GM18861 (cell line): ENCODE data around the gene ZNG1A.
A peak's percentile ranks its signal among the peaks of the same experiment; 100 is the strongest.
"Not testable (repeated sequence)": the region's sequence is repeated elsewhere in the genome, so short reads cannot be mapped to it uniquely, and the experiment has no call there.

Experiments
- ATAC-seq: cut with Tn5 transposase; IDR thresholded peaks from one replicate; pipeline ENCODE4 v1.9.1; 2021; ENCODE audit not compliant: unreplicated experiment

The ZNG1A gene

GRCh38 chr9:178970-179383 lies at the start of gene ZNG1A:
ZNG1A (minus strand) TSS chr9:179056; CDS start chr9:178969, 87 bp downstream.
- ATAC-seq = not testable (repeated sequence)

- ATAC-seq = no peak
These were observed 49.0 kb upstream of the ZNG1A start for GRCh38 chr9:227860-228259.

GRCh38 chr9:224582-225520 lies 46.0 kb upstream of the ZNG1A start:
- ATAC-seq = no peak

GRCh38 chr9:224026-224425 lies 45.2 kb upstream of the ZNG1A start:
- ATAC-seq = no peak

- ATAC-seq = no peak
These were observed 44.3 kb upstream of the ZNG1A start for GRCh38 chr9:223152-223551.

- no peak for ATAC-seq
These were observed 43.3 kb upstream of the ZNG1A start for GRCh38 chr9:221989-222776.

- ATAC-seq = no peak
These were observed 41.0 kb upstream of the ZNG1A start for GRCh38 chr9:219670-220365.

- ATAC-seq = not testable (repeated sequence)
These were observed 40.2 kb upstream of the ZNG1A start for GRCh38 chr9:219036-219435.

GRCh38 chr9:217950-218349 lies 39.1 kb upstream of the ZNG1A start:
- no peak for ATAC-seq

GRCh38 chr9:216866-217265 lies 38.0 kb upstream of the ZNG1A start:
- no peak for ATAC-seq

GRCh38 chr9:215631-216155 lies 36.8 kb upstream of the ZNG1A start:
- ATAC-seq = no peak

- peak; percentile 72 for ATAC-seq
These were observed 36.0 kb upstream of the ZNG1A start, which contains the start of gene DOCK8 for GRCh38 chr9:214648-215493. DOCK8 (plus strand) TSS chr9:214865; CDS start chr9:214977, 112 bp downstream.

- no peak for ATAC-seq
These were observed 35.4 kb upstream of the ZNG1A start for GRCh38 chr9:214351-214647.

- not testable (repeated sequence) for ATAC-seq
These were observed 35.0 kb upstream of the ZNG1A start for GRCh38 chr9:213901-214300.

GRCh38 chr9:212297-212696 lies 33.4 kb upstream of the ZNG1A start:
- no peak for ATAC-seq

GRCh38 chr9:211557-211956 lies 32.7 kb upstream of the ZNG1A start:
- no peak for ATAC-seq

- no peak for ATAC-seq
These were observed 32.2 kb upstream of the ZNG1A start for GRCh38 chr9:211036-211435.

GRCh38 chr9:209143-209758 lies 30.4 kb upstream of the ZNG1A start:
- ATAC-seq = no peak

GRCh38 chr9:206481-206880 lies 27.6 kb upstream of the ZNG1A start:
- no peak for ATAC-seq

GRCh38 chr9:199601-200000 lies 20.7 kb upstream of the ZNG1A start:
- ATAC-seq = not testable (repeated sequence)
